Bronchial epithelial cell (primary cell): ENCODE data around the gene MMAB. TPM values are rescaled to one million over a fixed set of nuclear protein-coding genes. Genes with fewer than 3 reads are reported as not detected.

Experiments used
- DNase-seq: peaks from one replicate; pipeline ENCODE4 v3.0.0-alpha.2; 2010; ENCODE audit warnings: low read depth
- FAIRE-seq: peaks from 2 replicates; lab custom pipeline; 2011; peaks lifted over from hg19 to GRCh38; lab: Jason Lieb, UNC
- H3K27me3 ChIP-seq: 2 replicates; pipeline ENCODE4 v1.5.1; 2011; ENCODE audit warnings: low read length; ENCODE audit not compliant: control insufficient read depth, insufficient read depth
- H3K36me3 ChIP-seq: 2 replicates; pipeline ENCODE4 v1.5.1; 2011; ENCODE audit warnings: low read length; ENCODE audit not compliant: control insufficient read depth, insufficient read depth
- H3K4me3 ChIP-seq: 2 replicates; pipeline ENCODE4 v1.5.1; 2011; ENCODE audit warnings: mild to moderate bottlenecking, low read depth, low read length, control low read depth
- CTCF ChIP-seq: IDR thresholded peaks from 2 replicates; pipeline ENCODE4 v1.5.1; 2011; ENCODE audit warnings: mild to moderate bottlenecking, moderate library complexity, low read length, control low read depth, inconsistent platforms; ENCODE audit not compliant: insufficient read depth, severe bottlenecking
- total RNA-seq: library from RNA; depleted of rRNA; stranded (reverse); fragments of >200 nt; gene quantifications from 2 replicates; pipeline ENCODE4 v1.2.1, GENCODE V29; 2014

Gene MMAB
- total RNA-seq, 1 donor from 2014 or later, result 36.9 TPM

GRCh38 chr12:109557200-109557599, 16.1 kb downstream of the MMAB start:
- DNase-seq (no peak), FAIRE-seq (no peak)
- H3K27me3 ChIP-seq, result peaks cover 10% of the 10 kb centered on the region
- H3K36me3 ChIP-seq, result no peaks in the 10 kb centered on the region
- H3K4me3 ChIP-seq, result no peak overlapping the region
- TF ChIP-seq CTCF, result no peak

GRCh38 chr12:109555431-109556315, 17.6 kb downstream of the MMAB start:
- H3K4me3 ChIP-seq, result no peak overlapping the region
- H3K36me3 ChIP-seq, result no peaks in the 10 kb centered on the region
- TF ChIP-seq CTCF, result no peak
- peaks cover 10% of the 10 kb centered on the region for H3K27me3 ChIP-seq
- DNase-seq (no peak), FAIRE-seq (no peak)

GRCh38 chr12:109554761-109555160, 18.5 kb downstream of the MMAB start:
- Histone ChIP-seq H3K27me3 (peaks cover 10% of the 10 kb centered on the region), H3K4me3 (no peak overlapping the region), H3K36me3 (no peaks in the 10 kb centered on the region)
- FAIRE-seq (no peak), DNase-seq (no peak)
- TF ChIP-seq CTCF, result no peak

GRCh38 chr12:109553906-109554500, 19.3 kb downstream of the MMAB start:
- H3K36me3 ChIP-seq, result no peaks in the 10 kb centered on the region
- no peak for DNase-seq
- peaks cover 10% of the 10 kb centered on the region for H3K27me3 ChIP-seq
- FAIRE-seq, result no peak
- H3K4me3 ChIP-seq, result no peak overlapping the region
- no peak for TF ChIP-seq CTCF

GRCh38 chr12:109553483-109553882, 19.8 kb downstream of the MMAB start:
- TF ChIP-seq CTCF, result no peak
- H3K36me3 ChIP-seq, result no peaks in the 10 kb centered on the region
- DNase-seq (no peak), FAIRE-seq (no peak)
- peaks cover 10% of the 10 kb centered on the region for H3K27me3 ChIP-seq
- H3K4me3 ChIP-seq, result no peak overlapping the region
